MM.1S (cell line): Measurements from ENCODE around the gene PTHLH.

Experiments
- DNase-seq: peaks from one replicate; pipeline ENCODE4 v3.0.0-alpha.2; 2015
- H2AFZ ChIP-seq: fragments of 300-600 bp; sonication (generic); 2 replicates; pipeline ENCODE4 v1.6.0; 2016; ENCODE audit warnings: antibody characterized with exemption, low read length
- H3F3A ChIP-seq: fragments of 300-600 bp; sonication (generic); 2 replicates; pipeline ENCODE4 v1.6.1; 2016; ENCODE audit warnings: mild to moderate bottlenecking, antibody characterized with exemption, low read length, moderate library complexity, mixed read lengths; ENCODE audit not compliant: insufficient read depth
- H3K27ac ChIP-seq: fragments of 300-600 bp; sonication (generic); 2 replicates; pipeline ENCODE4 v1.5.1; 2016; ENCODE audit warnings: mild to moderate bottlenecking, low read length
- H3K27me3 ChIP-seq: fragments of 300-600 bp; sonication (generic); replicated peaks from 2 replicates; pipeline ENCODE4 v1.6.0; 2016; ENCODE audit warnings: low read length; ENCODE audit not compliant: insufficient read depth
- H3K36me3 ChIP-seq: fragments of 300-600 bp; sonication (generic); replicated peaks from 2 replicates; pipeline ENCODE4 v1.6.1; 2016; ENCODE audit warnings: mild to moderate bottlenecking, low read length, mixed read lengths; ENCODE audit not compliant: insufficient read depth
- H3K4me1 ChIP-seq: fragments of 300-600 bp; sonication (generic); 2 replicates; pipeline ENCODE4 v1.6.1; 2016; ENCODE audit warnings: low read length, mixed read lengths
- H3K4me2 ChIP-seq: fragments of 300-600 bp; sonication (generic); 2 replicates; pipeline ENCODE4 v1.6.0; 2016; ENCODE audit warnings: low read depth, low read length
- H3K4me3 ChIP-seq: fragments of 300-600 bp; sonication (generic); 2 replicates; pipeline ENCODE4 v1.5.1; 2016; ENCODE audit warnings: low read length, mixed read lengths
- H3K79me2 ChIP-seq: fragments of 300-600 bp; sonication (generic); 2 replicates; pipeline ENCODE4 v1.6.1; 2016; ENCODE audit warnings: mixed run types, low read length, mixed read lengths
- H3K9ac ChIP-seq: fragments of 300-600 bp; sonication (generic); 2 replicates; pipeline ENCODE4 v1.6.1; 2016; ENCODE audit warnings: low read length, mixed read lengths
- H3K9me2 ChIP-seq: fragments of 300-600 bp; sonication (generic); replicated peaks from 2 replicates; pipeline ENCODE4 v1.6.1; 2016; ENCODE audit warnings: mild to moderate bottlenecking, low read length, mixed read lengths; ENCODE audit not compliant: insufficient read depth
- H3K9me3 ChIP-seq: fragments of 300-600 bp; sonication (generic); replicated peaks from 2 replicates; pipeline ENCODE4 v1.6.1; 2016; ENCODE audit warnings: mild to moderate bottlenecking, low read length, mixed read lengths; ENCODE audit not compliant: insufficient read depth
- H4K20me1 ChIP-seq: fragments of 300-600 bp; sonication (generic); 2 replicates; pipeline ENCODE4 v1.6.1; 2016; ENCODE audit warnings: mild to moderate bottlenecking, low read length, moderate library complexity, mixed read lengths; ENCODE audit not compliant: insufficient read depth
- CTCF ChIP-seq: fragments of 300-600 bp; sonication (generic); IDR thresholded peaks from 2 replicates; pipeline ENCODE4 v1.5.1; 2016; ENCODE audit warnings: antibody characterized with exemption, low read length, mixed read lengths
- EZH2 ChIP-seq: fragments of 300-600 bp; sonication (generic); optimal IDR thresholded peaks from 2 replicates; pipeline ENCODE3; 2017; ENCODE audit warnings: low read depth, mild to moderate bottlenecking, antibody characterized with exemption, low read length, mixed read lengths
- EZH2phosphoT487 ChIP-seq: fragments of 300-600 bp; sonication (generic); IDR thresholded peaks from 2 replicates; pipeline ENCODE4 v1.6.1; 2018; ENCODE audit warnings: antibody characterized with exemption, low read length

The PTHLH gene

GRCh38 chr12:27931390-27931789 lies 41.1 kb downstream of the PTHLH start:
- Histone ChIP-seq H3F3A (no peaks in the 10 kb centered on the region), H3K9ac (no peak overlapping the region), H3K36me3 (no peaks in the 10 kb centered on the region), H2AFZ (no peak overlapping the region), H3K9me3 (no peaks in the 10 kb centered on the region), H3K27ac (no peak overlapping the region), H3K4me2 (no peak overlapping the region), H3K4me3 (no peak overlapping the region), H3K4me1 (no peaks in the 10 kb centered on the region), H4K20me1 (no peaks in the 10 kb centered on the region), H3K9me2 (no peaks in the 10 kb centered on the region), H3K27me3 (no peaks in the 10 kb centered on the region), H3K79me2 (no peaks in the 10 kb centered on the region)
- no peak for DNase-seq
- TF ChIP-seq CTCF (no peak), EZH2phosphoT487 (no peak), EZH2 (no peak)

- TF ChIP-seq EZH2 = no peak
- TF ChIP-seq CTCF = no peak
- TF ChIP-seq EZH2phosphoT487 = no peak
- no peak for DNase-seq
Measured at GRCh38 chr12:27927347-27927746, 45.2 kb downstream of the PTHLH start.

DNA sequence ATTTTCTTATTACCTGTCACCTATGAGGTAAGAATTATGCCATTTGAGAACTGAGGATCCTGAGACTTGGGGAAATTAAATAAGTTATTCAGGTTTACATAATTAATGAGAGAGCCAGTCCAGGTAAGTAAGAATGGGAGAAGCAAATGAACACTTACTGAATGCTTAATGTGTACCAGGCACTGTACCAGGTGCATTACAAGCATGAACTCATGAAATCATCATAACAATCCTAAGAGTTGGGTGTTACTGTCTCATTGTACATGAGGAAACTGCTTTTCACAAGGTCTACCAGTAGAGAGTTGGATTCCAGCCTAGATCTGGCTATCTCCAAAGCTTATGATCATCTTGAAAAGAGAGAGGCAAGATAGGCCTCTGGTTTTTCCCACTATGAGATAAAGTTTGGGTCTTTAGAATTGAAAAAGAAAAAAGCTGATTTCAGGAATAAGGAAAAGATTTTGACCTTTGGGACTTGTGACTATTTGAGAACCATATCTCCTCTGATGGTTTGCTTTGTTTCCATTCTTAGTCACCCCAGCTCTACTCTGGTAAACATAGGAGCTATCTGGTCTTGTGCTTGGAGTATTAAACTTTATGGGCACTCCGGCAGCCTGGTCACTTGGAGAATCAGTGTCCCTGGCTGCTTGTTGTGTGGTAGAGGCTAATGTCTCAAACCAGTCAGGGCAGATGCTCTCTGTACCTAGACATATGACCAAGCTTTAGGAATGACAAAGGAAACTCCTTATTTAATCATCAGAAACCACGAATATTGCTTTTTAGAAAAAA lies 48.0 kb downstream of the PTHLH start:
- H3K79me2 ChIP-seq = no peaks in the 10 kb centered on the region
- DNase-seq = no peak
- no peaks in the 10 kb centered on the region for H4K20me1 ChIP-seq
- H3F3A ChIP-seq = no peaks in the 10 kb centered on the region
- H3K4me1 ChIP-seq = no peaks in the 10 kb centered on the region
- H3K27me3 ChIP-seq = no peaks in the 10 kb centered on the region
- no peaks in the 10 kb centered on the region for H3K9me2 ChIP-seq
- no peak overlapping the region for H3K4me2 ChIP-seq
- no peak overlapping the region for H3K27ac ChIP-seq
- no peaks in the 10 kb centered on the region for H3K36me3 ChIP-seq
- no peak overlapping the region for H2AFZ ChIP-seq
- H3K9me3 ChIP-seq = no peaks in the 10 kb centered on the region
- TF ChIP-seq EZH2phosphoT487 (no peak), CTCF (no peak), EZH2 (no peak)
- H3K9ac ChIP-seq = no peak overlapping the region
- H3K4me3 ChIP-seq = no peak overlapping the region

More at GRCh38 chr12:27927347-27927746, 45.2 kb downstream of the PTHLH start:
- Histone ChIP-seq H2AFZ (no peak overlapping the region), H3K27me3 (no peaks in the 10 kb centered on the region), H3K9me3 (no peaks in the 10 kb centered on the region), H3K9me2 (no peaks in the 10 kb centered on the region), H3F3A (no peaks in the 10 kb centered on the region), H3K79me2 (no peaks in the 10 kb centered on the region), H3K4me2 (no peak overlapping the region), H3K4me1 (no peaks in the 10 kb centered on the region), H3K4me3 (no peak overlapping the region), H3K27ac (no peak overlapping the region), H3K9ac (no peak overlapping the region), H4K20me1 (no peaks in the 10 kb centered on the region), H3K36me3 (no peaks in the 10 kb centered on the region)
